CD14-positive monocyte (primary cell): ENCODE measurements around the gene POLDIP2. TPM values are rescaled to one million over a fixed set of nuclear protein-coding genes. Genes with fewer than 3 reads are reported as not detected.

Experiments used
- DNase-seq, 3 donors: peaks; one replicate each; pipeline ENCODE4 v3.0.0-alpha.2; 2011 to 2022
- H2AFZ ChIP-seq: 2 replicates; pipeline ENCODE4 v1.6.0; 2012; ENCODE audit warnings: mild to moderate bottlenecking, low read depth, low read length, inconsistent platforms; ENCODE audit not compliant: insufficient read depth, poor library complexity, severe bottlenecking
- H3K27ac ChIP-seq, 2 donors: 1 replicate in 1 of 2; 2 replicates in 1 of 2; pipeline ENCODE4 v1.5.1; 2012 to 2013; ENCODE audit warnings: low read length in 2 of 2, control low read depth in 1 of 2, inconsistent platforms in 1 of 2, low read depth in 1 of 2, mild to moderate bottlenecking in 1 of 2
- H3K27me3 ChIP-seq, 2 donors: one replicate each; pipeline versions ENCODE4 v1.6.0 to v1.6.1; 2011 to 2013; ENCODE audit warnings: low read length in 2 of 2; ENCODE audit not compliant: control insufficient read depth in 2 of 2, insufficient read depth in 2 of 2
- H3K36me3 ChIP-seq, 2 donors: replicated peaks in 1 of 2; 1 replicate in 1 of 2; 2 replicates in 1 of 2; pipeline versions ENCODE4 v1.5.1 to v1.6.1; 2012 to 2013; ENCODE audit warnings: low read length in 2 of 2, control low read depth in 1 of 2, inconsistent platforms in 1 of 2, mild to moderate bottlenecking in 1 of 2; ENCODE audit not compliant: insufficient read depth in 2 of 2, control insufficient read depth in 1 of 2
- H3K4me1 ChIP-seq, 2 donors: 1 replicate in 1 of 2; 2 replicates in 1 of 2; pipeline versions ENCODE4 v1.5.1 to v1.6.1; 2012 to 2013; ENCODE audit warnings: low read length in 2 of 2, control low read depth in 1 of 2, inconsistent platforms in 1 of 2, mild to moderate bottlenecking in 1 of 2, moderate library complexity in 1 of 2; ENCODE audit not compliant: insufficient read depth in 2 of 2, control insufficient read depth in 1 of 2
- H3K4me2 ChIP-seq: replicated peaks from 2 replicates; pipeline ENCODE3; 2012; ENCODE audit warnings: low read length, moderate library complexity, mild to moderate bottlenecking; ENCODE audit not compliant: poor library complexity, severe bottlenecking; ENCODE audit errors: extremely low read depth
- H3K4me3 ChIP-seq, 3 experiments: fragments of 200-600 bp in 1 of 3; sonication (generic) in 1 of 3; replicated peaks in 1 of 3; 1 replicate in 2 of 3; 2 replicates in 1 of 3; pipeline ENCODE4 v1.5.1; 2011 to 2013; ENCODE audit warnings: low read length in 3 of 3, mild to moderate bottlenecking in 3 of 3, control low read depth in 2 of 3, low read depth in 2 of 3, inconsistent platforms in 1 of 3, moderate library complexity in 1 of 3
- H3K79me2 ChIP-seq: 2 replicates; pipeline ENCODE4 v1.6.0; 2012; ENCODE audit warnings: mild to moderate bottlenecking, control low read depth, inconsistent platforms, low read length, moderate library complexity; ENCODE audit not compliant: insufficient read depth
- H3K9ac ChIP-seq: 2 replicates; pipeline ENCODE4 v1.6.0; 2017; ENCODE audit warnings: low read length, mild to moderate bottlenecking; ENCODE audit not compliant: insufficient read depth, poor library complexity, severe bottlenecking
- H3K9me3 ChIP-seq, 2 donors: replicated peaks in 1 of 2; 1 replicate in 1 of 2; 2 replicates in 1 of 2; pipeline versions ENCODE4 v1.5.1 to v1.6.1; 2012 to 2013; ENCODE audit warnings: low read length in 2 of 2, control low read depth in 1 of 2; ENCODE audit not compliant: control insufficient read depth in 1 of 2, insufficient read depth in 1 of 2
- H4K20me1 ChIP-seq: 2 replicates; pipeline ENCODE4 v1.6.0; 2012; ENCODE audit warnings: mild to moderate bottlenecking, low read length, control low read depth, moderate library complexity; ENCODE audit not compliant: insufficient read depth
- H3K27ac Mint-ChIP-seq, 7 donors: one replicate each; pipeline ENCODE4 v1.8.0; 2020; ENCODE audit warnings: mild to moderate bottlenecking in 7 of 7, mixed read lengths in 7 of 7, moderate library complexity in 6 of 7, inconsistent platforms in 2 of 7
- H3K27me3 Mint-ChIP-seq, 3 donors: one replicate each; pipeline ENCODE4 v1.8.0; 2021 to 2022; ENCODE audit warnings: low read depth in 3 of 3, mild to moderate bottlenecking in 3 of 3, mixed read lengths in 3 of 3, moderate library complexity in 3 of 3, inconsistent platforms in 1 of 3
- H3K36me3 Mint-ChIP-seq, 2 donors: one replicate each; pipeline ENCODE4 v1.8.0; 2020; ENCODE audit warnings: mixed read lengths in 2 of 2, inconsistent platforms in 1 of 2, mild to moderate bottlenecking in 1 of 2
- H3K4me1 Mint-ChIP-seq: one replicate; pipeline ENCODE4 v1.8.0; 2020; ENCODE audit warnings: mild to moderate bottlenecking, mixed read lengths
- H3K4me3 Mint-ChIP-seq, 2 donors: one replicate each; pipeline ENCODE4 v1.8.0; 2020; ENCODE audit warnings: mild to moderate bottlenecking in 2 of 2, mixed read lengths in 2 of 2, moderate library complexity in 1 of 2
- H3K9me3 Mint-ChIP-seq, 7 donors: one replicate each; pipeline ENCODE4 v1.8.0; 2020 to 2022; ENCODE audit warnings: mixed read lengths in 7 of 7, mild to moderate bottlenecking in 6 of 7, moderate library complexity in 6 of 7, inconsistent platforms in 2 of 7
- WGBS: methylation state at CpG from one replicate; pipeline ENCODE4 v1.1.5; 2013; ENCODE audit warnings: missing lambda C conversion rate; ENCODE audit not compliant: insufficient coverage; 5-methylcytosine and 5-hydroxymethylcytosine counted together
- intact Hi-C, 2 donors: fragments of 100-400 bp; cut with micrococcal nuclease; formaldehyde crosslinking; loops; one replicate each; pipeline versions ENCODE4 v1.15.0 to v1.15.1; 2023
- polyA plus RNA-seq, 3 donors: library from polyadenylated mRNA; depleted of rRNA in 1 of 3; unstranded in 2 of 3; stranded (reverse) in 1 of 3; fragments of 300-500 nt in 2 of 3; fragments of >200 nt in 1 of 3; fragmentation: Illumina TruSeq in 2 of 3; gene quantifications; 1 replicate in 2 of 3; 2 replicates in 1 of 3; pipeline ENCODE4 v1.2.3, GENCODE V29; 2012 to 2021
- TF ChIP-seq, protein P1 (sequence below): fragments of 200-600 bp; IDR thresholded peaks from one replicate; pipeline ENCODE4 v1.8.0; 2022; ENCODE audit warnings: antibody characterized with exemption, mild to moderate bottlenecking

Gene POLDIP2
- polyA plus RNA-seq, 3 donors, result 31.5 to 76.9 (median 72.4) TPM

- H3K9ac ChIP-seq, result no peak overlapping the region
- Mint-ChIP-seq H3K4me1 (no peaks in the 10 kb centered on the region), H3K36me3 (no peaks in the 10 kb centered on the region), H3K27ac (no peak overlapping the region), H3K4me3 (peak overlapping the region in 1 of 2 donors; percentile 51), H3K9me3 (peaks cover 0 to 7% (median 0%) of the 10 kb centered on the region in 7 donors), H3K27me3 (peaks cover 36 to 67% (median 39%) of the 10 kb centered on the region in 3 donors)
- peaks cover 29 to 60% of the 10 kb centered on the region in 2 donors for H3K27me3 ChIP-seq
- no peaks in the 10 kb centered on the region for H4K20me1 ChIP-seq
- H3K79me2 ChIP-seq, result no peaks in the 10 kb centered on the region
- peaks cover 0 to 10% of the 10 kb centered on the region in 2 donors for H3K9me3 ChIP-seq
- intact Hi-C loops, result no loop called here
- 43% methylated on average over 36 of the region's 38 CpGs for WGBS
- H3K4me3 ChIP-seq, result no peak overlapping the region
- no peaks in the 10 kb centered on the region for H3K36me3 ChIP-seq
- no peak overlapping the region for H2AFZ ChIP-seq
- TF ChIP-seq, protein P1, sequence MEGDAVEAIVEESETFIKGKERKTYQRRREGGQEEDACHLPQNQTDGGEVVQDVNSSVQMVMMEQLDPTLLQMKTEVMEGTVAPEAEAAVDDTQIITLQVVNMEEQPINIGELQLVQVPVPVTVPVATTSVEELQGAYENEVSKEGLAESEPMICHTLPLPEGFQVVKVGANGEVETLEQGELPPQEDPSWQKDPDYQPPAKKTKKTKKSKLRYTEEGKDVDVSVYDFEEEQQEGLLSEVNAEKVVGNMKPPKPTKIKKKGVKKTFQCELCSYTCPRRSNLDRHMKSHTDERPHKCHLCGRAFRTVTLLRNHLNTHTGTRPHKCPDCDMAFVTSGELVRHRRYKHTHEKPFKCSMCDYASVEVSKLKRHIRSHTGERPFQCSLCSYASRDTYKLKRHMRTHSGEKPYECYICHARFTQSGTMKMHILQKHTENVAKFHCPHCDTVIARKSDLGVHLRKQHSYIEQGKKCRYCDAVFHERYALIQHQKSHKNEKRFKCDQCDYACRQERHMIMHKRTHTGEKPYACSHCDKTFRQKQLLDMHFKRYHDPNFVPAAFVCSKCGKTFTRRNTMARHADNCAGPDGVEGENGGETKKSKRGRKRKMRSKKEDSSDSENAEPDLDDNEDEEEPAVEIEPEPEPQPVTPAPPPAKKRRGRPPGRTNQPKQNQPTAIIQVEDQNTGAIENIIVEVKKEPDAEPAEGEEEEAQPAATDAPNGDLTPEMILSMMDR, result no peak
- no peak for DNase-seq
- H3K27ac ChIP-seq, result no peak overlapping the region
- no peak overlapping the region for H3K4me2 ChIP-seq
- H3K4me1 ChIP-seq, result no peaks in the 10 kb centered on the region
Observed at GRCh38 chr17:28306954-28307401, 50.3 kb downstream of the POLDIP2 start.

GRCh38 chr17:28298449-28298848 is 58.9 kb downstream of the POLDIP2 start:
- Mint-ChIP-seq H3K36me3 (no peaks in the 10 kb centered on the region), H3K9me3 (no peaks in the 10 kb centered on the region), H3K27ac (no peak overlapping the region), H3K4me1 (peaks cover 2% of the 10 kb centered on the region), H3K27me3 (peaks cover 2 to 13% (median 4%) of the 10 kb centered on the region in 3 donors), H3K4me3 (no peak overlapping the region)
- H3K36me3 ChIP-seq, result no peaks in the 10 kb centered on the region
- no peak overlapping the region for H3K9ac ChIP-seq
- no peak overlapping the region for H3K4me3 ChIP-seq
- H3K27ac ChIP-seq, result no peak overlapping the region
- no peaks in the 10 kb centered on the region for H3K9me3 ChIP-seq
- peaks cover 0 to 3% of the 10 kb centered on the region in 2 donors for H3K27me3 ChIP-seq
- no peak overlapping the region for H2AFZ ChIP-seq
- no peak overlapping the region for H3K4me2 ChIP-seq
- WGBS, result no CpG with 5 or more reads among the region's 3 CpGs
- no peaks in the 10 kb centered on the region for H4K20me1 ChIP-seq
- peaks cover 5 to 7% of the 10 kb centered on the region in 2 donors for H3K4me1 ChIP-seq
- H3K79me2 ChIP-seq, result no peaks in the 10 kb centered on the region
- TF ChIP-seq, protein P1, result no peak
- intact Hi-C loops, result no loop called here
- DNase-seq, result no peak

Other genes starting within 250 kb of the POLDIP2 start
- gene TMEM97, start 38.3 kb downstream of the POLDIP2 start, polyA plus RNA-seq, result 1 to 10 TPM; 1.3 to 1.5 (median 1.4) TPM
- 10 to 100 TPM; 61.1 to 79.1 (median 75.4) TPM for gene IFT20, start 22.1 kb downstream of the POLDIP2 start, polyA plus RNA-seq
- gene TNFAIP1, start 21.8 kb downstream of the POLDIP2 start, polyA plus RNA-seq, result 1 to 10 TPM; 7.2 to 9.5 (median 9.4) TPM
- gene SEBOX, start 7.7 kb upstream of the POLDIP2 start, polyA plus RNA-seq, result not detected
- not detected for gene VTN, start 12.8 kb upstream of the POLDIP2 start, polyA plus RNA-seq
- 1 to 10 TPM in 1 of 3 donors, under 1 TPM in 2; 0.78 to 7.1 (median 0.90) TPM for gene SARM1, start 14.2 kb upstream of the POLDIP2 start, polyA plus RNA-seq
- 1 to 10 TPM; 1.5 to 6.3 (median 1.7) TPM for gene SLC46A1, start 48.7 kb upstream of the POLDIP2 start, polyA plus RNA-seq
- not detected for gene SLC13A2, start 116.1 kb upstream of the POLDIP2 start, polyA plus RNA-seq
- gene FOXN1, start 148.8 kb upstream of the POLDIP2 start, polyA plus RNA-seq, result not detected
- gene UNC119, start 195.1 kb upstream of the POLDIP2 start, polyA plus RNA-seq, result 100 to 1,000 TPM in 1 of 3 donors, 10 to 100 TPM in 2; 77.5 to 189 (median 80.2) TPM
- 10 to 100 TPM; 59.4 to 87.5 (median 84.9) TPM for gene PIGS, start 214.0 kb upstream of the POLDIP2 start, polyA plus RNA-seq
- gene ALDOC, start 219.4 kb upstream of the POLDIP2 start, polyA plus RNA-seq, result 10 to 100 TPM in 1 of 3 donors, 1 to 10 TPM in 2; 7.1 to 10.6 (median 9.8) TPM
- 1 to 10 TPM in 1 of 3 donors, not detected in 2; 7.7 TPM for gene SPAG5, start 241.5 kb upstream of the POLDIP2 start, polyA plus RNA-seq